ENCODE results near the gene TIPIN.
"Not testable (repeated sequence)": the region's sequence is repeated elsewhere in the genome, so short reads cannot be mapped to it uniquely, and the experiment has no call there.

Gene TIPIN

GRCh38 chr15:66356359-66357236, at the start of gene TIPIN:
TIPIN (minus strand) TSS chr15:66356685; CDS start chr15:66352947, 3,738 bp downstream.
- DNase-seq (ENCODE audit: low read depth), result peak; percentile 65

- DNase-seq (ENCODE audit: low read depth), result no peak
Measured at GRCh38 chr15:66405615-66406014, 49.1 kb upstream of the TIPIN start.

DNA sequence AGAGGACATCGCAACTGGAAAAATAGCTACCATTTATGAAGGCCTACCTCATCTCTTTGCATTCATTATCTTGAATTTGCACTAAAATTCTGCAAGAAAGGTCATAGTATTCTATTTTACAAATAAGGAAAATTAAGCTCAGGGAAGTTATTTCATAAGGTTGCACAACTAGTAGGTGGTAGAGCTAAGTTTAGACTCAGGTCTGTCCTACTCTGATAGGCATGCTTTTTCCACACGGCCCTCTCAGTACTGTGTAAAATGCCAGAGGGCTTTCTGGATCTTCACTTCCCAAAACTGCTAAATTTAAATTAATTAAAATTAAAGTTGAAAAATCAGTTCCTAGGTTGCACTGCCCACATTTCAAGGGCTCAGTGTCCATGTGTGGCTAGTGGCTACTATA, 48.5 kb upstream of the TIPIN start:
- DNase-seq (ENCODE audit: low read depth), result no peak

DNA sequence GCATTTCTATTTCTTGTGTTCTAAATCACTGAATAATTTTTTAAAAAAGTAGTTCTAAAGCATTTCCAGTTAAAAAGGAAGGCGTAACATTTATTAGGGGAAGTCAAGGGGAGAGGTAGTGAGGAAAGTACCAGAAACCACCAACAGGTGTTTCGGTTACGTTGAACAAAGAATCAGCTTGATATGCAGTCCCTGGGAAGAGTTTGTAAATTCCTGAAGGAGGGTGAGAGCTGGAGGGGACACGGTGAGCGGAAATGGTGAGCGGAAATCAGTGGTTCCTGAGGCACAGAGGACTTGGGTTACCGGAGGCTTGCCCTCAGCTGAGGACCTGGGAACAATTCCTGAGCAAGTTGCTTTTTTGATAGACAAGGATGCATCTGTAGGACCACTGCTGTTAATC, 48.0 kb upstream of the TIPIN start:
- DNase-seq (ENCODE audit: low read depth), result no peak

DNA sequence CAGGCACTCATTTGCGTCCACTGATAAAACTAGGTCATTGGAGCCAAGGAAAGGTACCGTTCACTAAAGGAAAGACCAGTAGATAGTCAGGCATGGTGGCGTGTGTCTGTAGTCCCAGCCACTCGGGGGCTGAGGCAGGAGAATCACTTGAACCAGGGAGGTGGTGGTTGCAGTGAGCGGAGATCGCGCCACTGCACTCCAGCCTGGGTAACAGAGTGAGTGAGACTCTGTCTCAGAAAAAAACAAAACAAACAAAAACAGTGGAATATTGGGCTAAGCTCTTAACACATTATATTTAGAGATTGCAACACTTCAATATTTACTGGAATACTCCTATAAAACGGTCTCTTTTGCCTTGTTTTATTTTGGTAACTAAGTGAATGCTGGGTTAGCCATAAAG, 47.6 kb upstream of the TIPIN start:
- no peak for DNase-seq (ENCODE audit: low read depth)

DNA sequence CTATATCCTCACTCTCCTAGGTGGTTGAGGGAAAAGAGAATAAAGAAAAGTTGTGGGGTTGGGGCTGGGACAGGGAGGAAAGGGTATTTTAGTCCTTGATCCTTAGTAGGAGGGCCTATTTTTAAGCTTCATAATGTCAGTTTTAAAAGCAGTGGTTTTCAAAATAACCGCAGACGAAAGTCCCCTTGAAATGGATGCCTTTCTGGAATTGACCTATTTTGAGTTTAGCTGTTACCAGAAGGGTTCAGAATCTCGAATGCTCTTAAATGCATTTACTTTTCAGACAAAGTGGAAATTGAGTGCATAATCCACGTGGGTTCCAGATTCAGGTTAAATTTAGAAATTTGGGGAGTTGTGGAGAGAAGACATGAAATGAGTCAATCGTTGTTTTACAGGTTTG, 46.8 kb upstream of the TIPIN start:
- DNase-seq (ENCODE audit: low read depth), result no peak

DNA sequence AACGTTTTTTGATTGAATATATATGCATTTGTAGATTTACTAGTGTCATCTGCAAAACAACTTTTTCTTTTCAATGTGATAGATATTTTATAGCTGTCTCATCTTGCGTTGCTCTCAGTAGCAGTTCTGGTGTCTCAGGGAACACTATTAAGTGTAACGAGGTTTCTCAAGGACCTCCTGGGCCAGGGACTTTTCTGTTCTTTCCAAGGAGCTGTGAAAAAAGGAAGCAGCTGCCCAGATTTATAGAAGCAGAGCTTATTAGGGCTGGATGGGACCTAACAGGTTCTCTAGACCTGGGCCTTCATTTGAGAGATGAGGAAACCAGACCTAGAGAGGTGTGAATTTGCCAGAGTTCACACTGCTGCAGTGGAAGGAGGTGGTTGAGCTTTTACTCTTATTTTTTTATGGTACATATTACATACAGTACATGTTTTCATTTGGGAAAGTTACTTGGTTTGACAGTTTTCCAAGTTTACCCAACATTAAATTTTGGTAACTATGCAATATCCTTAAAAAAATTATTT, 46.3 kb upstream of the TIPIN start:
- no peak for DNase-seq (ENCODE audit: low read depth)

DNA sequence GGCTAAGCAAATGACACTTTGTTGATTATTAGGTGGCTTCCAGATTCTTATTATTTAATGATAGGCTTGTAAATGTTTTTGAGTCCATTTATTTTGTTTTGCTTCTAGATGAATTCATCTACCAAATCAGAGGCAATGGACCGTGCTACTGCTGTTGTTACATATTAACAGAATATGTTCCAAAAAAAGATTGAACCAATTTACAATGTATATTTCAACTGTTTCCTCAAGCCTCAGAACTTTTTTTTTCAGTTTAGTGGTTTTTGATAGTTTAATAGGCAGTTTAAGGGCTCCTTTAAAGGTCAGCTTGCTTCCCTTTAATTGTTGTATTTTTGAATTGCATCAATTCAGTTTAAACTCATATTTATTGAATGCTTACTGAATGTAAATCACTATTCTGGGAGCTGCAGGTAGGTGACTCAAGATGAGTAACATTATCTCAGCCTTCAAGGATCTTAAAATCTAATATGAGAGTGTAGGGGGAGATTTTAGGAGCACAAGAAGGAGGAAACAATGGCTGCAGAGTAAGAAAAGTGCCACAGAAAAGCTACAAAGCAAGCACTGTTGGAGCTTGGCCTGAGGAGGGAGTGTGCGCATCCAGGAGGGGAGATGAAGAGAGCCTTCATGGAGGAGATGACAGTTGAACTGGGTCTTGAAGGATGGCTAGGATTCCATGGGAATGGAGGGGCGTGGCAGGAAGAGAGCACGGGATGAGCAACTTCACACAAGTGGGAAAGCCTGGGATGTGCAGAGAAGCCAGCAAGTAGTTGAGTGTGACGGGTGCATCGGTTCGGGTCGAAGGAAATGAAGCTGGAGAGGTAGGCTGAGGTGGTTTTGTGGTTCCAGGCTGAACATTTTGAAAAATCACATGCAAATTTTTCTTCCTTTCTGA, 44.9 kb upstream of the TIPIN start:
- DNase-seq (ENCODE audit: low read depth), result no peak

DNA sequence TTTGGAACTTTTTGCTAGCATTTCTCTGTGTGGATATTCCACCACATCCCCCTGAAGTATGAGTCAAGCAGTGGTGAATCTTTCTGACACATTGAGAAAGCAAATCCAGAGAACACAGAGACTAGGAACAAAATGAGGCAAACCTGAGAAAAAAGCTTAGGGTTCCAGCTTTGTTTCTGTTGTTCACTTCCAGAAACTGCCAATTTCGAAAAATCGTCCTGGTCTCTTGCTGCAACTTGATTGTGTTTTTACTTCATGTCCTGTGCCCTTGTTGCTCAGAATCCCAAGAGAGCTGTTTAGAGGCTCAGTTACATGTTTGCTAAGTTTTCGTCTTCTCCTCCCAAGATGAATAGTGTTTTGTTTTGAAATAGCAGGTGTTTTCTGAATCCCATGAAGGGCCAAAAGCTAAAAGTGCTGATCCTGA, 43.9 kb upstream of the TIPIN start:
- no peak for DNase-seq (ENCODE audit: low read depth)

DNA sequence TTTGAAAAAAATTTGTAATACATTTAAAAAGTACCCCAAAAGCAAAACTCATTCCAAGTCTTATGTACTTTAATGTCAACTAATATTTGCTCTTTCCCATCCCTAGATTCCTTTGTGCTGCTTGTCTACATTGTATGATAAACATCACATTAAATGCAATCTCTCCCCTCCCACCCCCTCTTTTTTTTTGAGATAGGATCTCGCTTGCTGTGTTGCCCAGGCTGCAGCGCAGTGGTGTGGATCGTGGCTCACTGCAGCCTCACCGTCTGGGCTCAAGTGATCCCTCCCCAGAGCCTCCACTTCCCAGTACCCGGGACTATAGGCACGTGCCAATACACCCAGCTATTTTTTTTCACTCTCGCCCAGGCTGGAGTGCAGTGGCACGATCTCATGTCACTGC, 42.8 kb upstream of the TIPIN start:
- DNase-seq (ENCODE audit: low read depth), result no peak

DNA sequence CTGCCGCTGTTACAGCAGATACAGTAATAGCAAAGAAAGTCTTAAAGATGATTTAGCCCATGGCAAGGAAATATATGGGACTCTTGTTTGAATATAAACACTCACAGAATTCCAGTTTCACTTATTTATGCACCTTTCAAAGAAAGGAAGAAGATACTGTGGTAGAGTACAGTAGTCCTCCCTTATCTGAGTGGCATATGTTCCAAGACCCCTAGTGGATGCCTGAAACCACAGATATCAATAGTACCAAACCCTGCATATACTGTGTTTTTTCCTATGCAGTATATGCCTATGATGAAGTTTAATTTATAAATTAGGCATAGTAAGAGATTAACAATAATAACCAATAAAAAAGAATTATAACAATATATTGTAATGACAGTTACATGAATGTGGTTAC, 38.4 kb upstream of the TIPIN start:
- DNase-seq (ENCODE audit: low read depth), result no peak

GRCh38 chr15:66394472-66394871, 38.0 kb upstream of the TIPIN start:
- no peak for DNase-seq (ENCODE audit: low read depth)

DNA sequence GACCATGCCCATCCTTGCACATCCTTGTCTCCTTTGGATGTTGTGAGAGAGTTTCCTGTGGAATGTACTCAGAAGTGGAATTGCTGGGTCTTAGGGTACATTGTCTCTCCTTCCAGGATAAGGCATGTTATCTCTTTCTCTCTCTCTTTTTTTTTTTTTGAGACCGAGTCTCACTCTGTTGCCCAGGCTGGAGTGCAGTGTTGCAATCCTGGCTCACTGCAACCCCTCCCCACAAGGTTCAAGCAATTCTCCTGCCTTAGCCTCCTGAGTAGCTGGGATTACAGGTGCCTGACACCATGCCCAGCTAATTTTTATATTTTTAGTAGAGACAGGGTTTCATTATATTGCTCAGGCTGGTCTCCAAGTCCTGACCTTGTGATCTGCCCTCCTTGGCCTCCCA, 36.6 kb upstream of the TIPIN start:
- not testable (repeated sequence) for DNase-seq (ENCODE audit: low read depth)

GRCh38 chr15:66390678-66391077, 34.2 kb upstream of the TIPIN start:
- no peak for DNase-seq (ENCODE audit: low read depth)

GRCh38 chr15:66389859-66390381, 33.4 kb upstream of the TIPIN start:
- DNase-seq (ENCODE audit: low read depth), result no peak

- DNase-seq (ENCODE audit: low read depth), result no peak
Measured at GRCh38 chr15:66389098-66389858, 32.8 kb upstream of the TIPIN start.

GRCh38 chr15:66388576-66388975, 32.1 kb upstream of the TIPIN start:
- no peak for DNase-seq (ENCODE audit: low read depth)

DNA sequence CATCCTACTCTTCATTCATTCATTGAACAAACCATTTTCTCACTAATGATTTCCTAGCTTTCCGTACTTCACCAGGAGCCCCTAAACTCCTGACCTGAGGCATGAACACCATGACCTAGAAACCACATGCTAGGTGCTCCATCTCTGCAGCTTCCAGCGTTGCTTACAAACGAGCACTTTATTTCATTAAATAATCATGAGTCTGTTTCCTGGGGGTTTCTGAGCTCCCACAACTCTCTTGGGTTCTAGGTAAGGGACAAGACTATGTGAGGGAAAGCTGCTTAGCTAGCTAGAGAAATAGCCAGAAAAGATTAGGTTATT, 31.5 kb upstream of the TIPIN start:
- no peak for DNase-seq (ENCODE audit: low read depth)

DNA sequence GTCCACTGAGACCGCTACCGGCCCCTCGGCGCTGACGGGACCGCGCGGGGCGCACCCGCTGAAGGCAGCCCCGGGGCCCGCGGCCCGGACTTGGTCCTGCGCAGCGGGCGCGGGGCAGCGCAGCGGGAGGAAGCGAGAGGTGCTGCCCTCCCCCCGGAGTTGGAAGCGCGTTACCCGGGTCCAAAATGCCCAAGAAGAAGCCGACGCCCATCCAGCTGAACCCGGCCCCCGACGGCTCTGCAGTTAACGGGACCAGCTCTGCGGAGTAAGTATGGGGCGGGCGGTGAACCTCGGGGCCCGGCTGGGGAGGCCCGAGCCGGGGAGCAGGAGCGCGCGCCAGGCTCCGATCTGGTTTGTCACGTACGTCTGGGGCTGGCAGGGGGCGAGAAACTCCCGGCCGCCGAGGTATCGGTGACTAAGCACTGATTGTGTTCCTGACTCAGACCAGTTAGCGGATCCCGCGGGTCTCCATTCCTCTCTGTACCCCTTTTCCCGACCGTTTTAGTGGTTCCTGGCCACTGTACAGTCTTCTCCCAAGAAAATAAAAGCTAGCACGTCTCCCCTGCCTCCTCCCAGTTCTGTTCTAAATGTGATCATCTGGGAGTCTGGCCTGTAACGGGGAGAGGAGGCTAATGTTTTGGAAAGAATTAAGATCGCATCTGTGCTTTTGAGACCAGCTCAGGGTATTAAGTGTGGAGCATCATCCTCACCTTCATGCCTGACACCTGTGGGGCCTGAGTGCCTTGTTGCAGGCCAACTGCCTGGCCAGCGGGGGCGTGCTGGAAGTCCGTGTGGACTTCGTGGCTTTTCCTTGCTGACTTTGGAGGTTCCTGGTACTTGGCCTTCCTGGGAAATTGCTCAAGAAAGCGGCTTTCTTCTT, 30.9 kb upstream of the TIPIN start:
- DNase-seq (ENCODE audit: low read depth), result no peak

DNA sequence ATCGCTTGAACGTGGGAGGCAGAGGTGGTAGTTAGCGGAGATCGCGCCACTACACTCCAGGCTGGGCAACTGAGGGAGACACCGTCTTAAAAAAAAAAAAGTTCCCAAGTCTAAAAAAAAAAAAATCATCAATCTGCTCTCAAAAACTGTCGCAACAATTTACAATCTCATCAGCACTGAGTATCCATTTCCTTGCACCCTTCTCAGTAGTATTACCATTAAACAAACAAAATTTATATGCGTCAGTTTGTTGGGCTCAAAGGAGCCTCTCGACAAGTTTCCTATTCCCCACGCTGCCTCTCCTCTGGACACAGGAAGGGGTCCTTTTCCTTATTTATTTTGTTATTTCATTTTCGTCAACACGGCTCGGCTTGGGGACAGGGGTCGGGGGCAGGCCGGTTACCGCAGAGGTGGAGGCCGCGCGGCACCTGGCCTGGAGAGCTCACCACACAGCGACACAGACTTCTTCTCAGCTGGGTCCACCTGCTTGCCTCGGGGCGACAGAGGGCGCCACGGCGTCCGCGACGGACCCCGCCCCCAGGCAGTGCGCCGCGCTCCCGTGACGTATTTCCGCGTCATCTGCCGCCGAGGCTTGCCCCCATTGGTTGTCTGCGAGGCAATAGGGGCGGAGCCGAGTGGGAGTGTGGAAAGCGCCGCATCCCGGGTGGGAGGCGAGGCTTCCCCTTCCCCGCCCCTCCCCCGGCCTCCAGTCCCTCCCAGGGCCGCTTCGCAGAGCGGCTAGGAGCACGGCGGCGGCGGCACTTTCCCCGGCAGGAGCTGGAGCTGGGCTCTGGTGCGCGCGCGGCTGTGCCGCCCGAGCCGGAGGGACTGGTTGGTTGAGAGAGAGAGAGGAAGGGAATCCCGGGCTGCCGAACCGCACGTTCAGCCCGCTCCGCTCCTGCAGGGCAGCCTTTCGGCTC, 30.0 kb upstream of the TIPIN start, which contains the start of gene MAP2K1:
TSS of gene MAP2K1 (plus strand) at position 709 of the 920 bp plus-strand sequence. CDS start 436 bp downstream, outside the sequence.
- DNase-seq (ENCODE audit: low read depth), result peak; percentile 75

All from GM04503 (cell line).